Cardiac fibroblast (primary cell): ENCODE results near the gene RSF1.

Experiments
- DNase-seq, 2 donors: peaks; one replicate each; pipeline versions ENCODE4 v3.0.0 to v3.0.0-alpha.2; 2010; ENCODE audit warnings: low read depth in 2 of 2
- H3K4me3 ChIP-seq, 2 donors: replicated peaks in 1 of 2; 1 replicate in 1 of 2; 2 replicates in 1 of 2; pipeline ENCODE4 v1.5.1; 2011; ENCODE audit warnings: low read depth in 2 of 2, low read length in 2 of 2, mild to moderate bottlenecking in 2 of 2, moderate library complexity in 1 of 2
- TF ChIP-seq, protein P1 (sequence below): IDR thresholded peaks from one replicate; pipeline ENCODE4 v1.5.1; 2011; ENCODE audit warnings: low read depth, mild to moderate bottlenecking, low read length, inconsistent platforms

Gene RSF1

DNA sequence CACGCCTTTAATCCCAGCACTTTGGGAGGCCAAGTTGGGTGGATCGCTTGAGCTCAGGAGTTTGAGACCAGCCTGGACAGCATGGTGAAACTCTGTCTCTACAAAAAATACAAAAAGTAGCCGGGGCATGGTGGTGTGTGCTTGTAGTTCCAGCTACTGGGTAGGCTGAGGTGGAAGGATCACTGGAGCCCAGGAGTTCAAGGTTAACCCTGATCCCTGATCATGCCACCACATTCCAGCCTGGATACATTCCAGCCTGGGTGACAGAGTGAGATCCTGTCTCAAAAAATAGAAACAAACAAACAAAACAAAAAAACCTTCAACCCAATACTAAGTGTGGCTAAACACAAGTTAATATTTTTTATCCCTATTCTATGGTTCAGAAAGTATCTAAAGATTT is 116.5 kb downstream of the RSF1 start:
- no peak for DNase-seq
- H3K4me3 ChIP-seq = no peak overlapping the region
- TF ChIP-seq, protein P1, sequence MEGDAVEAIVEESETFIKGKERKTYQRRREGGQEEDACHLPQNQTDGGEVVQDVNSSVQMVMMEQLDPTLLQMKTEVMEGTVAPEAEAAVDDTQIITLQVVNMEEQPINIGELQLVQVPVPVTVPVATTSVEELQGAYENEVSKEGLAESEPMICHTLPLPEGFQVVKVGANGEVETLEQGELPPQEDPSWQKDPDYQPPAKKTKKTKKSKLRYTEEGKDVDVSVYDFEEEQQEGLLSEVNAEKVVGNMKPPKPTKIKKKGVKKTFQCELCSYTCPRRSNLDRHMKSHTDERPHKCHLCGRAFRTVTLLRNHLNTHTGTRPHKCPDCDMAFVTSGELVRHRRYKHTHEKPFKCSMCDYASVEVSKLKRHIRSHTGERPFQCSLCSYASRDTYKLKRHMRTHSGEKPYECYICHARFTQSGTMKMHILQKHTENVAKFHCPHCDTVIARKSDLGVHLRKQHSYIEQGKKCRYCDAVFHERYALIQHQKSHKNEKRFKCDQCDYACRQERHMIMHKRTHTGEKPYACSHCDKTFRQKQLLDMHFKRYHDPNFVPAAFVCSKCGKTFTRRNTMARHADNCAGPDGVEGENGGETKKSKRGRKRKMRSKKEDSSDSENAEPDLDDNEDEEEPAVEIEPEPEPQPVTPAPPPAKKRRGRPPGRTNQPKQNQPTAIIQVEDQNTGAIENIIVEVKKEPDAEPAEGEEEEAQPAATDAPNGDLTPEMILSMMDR = no peak

DNA sequence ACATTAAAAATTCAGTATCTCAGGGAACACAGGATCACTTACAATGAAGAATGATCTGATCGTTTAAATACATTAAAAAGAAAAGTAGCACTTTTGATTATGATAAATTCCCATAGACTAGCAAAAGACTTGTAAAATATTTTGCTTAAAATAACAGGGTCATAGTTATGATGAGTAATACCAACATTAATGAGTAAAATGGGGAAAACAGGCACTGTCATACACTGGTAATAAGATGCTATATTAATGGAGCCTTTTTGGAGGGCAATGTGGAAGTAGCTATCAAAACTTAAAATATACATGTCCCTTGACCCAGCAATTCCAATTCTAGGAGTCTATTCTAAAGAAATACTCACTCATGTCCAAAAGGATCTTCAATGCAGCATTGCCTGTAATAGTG is 121.1 kb downstream of the RSF1 start:
- no peak for DNase-seq
- TF ChIP-seq, protein P1 = no peak
- H3K4me3 ChIP-seq = no peak overlapping the region

DNA sequence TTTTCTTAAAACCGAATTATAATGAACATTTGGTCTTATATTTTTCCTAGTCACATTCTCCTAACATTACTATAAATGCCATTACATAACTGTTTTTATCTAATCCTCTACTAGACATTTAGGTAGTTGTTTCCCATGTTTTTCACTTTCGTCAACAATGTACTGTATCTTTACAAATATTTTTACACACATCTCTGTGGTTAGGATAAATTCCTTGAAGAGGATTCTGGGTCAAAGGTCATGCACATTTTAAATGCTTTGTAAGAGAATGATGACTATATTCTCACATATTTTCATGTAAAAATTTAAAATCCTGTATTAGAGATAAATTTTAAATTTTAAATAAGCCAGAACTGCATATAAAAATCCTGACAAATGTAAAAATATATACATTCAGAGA is 121.6 kb downstream of the RSF1 start:
- no peak for DNase-seq
- H3K4me3 ChIP-seq = no peak overlapping the region
- TF ChIP-seq, protein P1 = no peak

DNA sequence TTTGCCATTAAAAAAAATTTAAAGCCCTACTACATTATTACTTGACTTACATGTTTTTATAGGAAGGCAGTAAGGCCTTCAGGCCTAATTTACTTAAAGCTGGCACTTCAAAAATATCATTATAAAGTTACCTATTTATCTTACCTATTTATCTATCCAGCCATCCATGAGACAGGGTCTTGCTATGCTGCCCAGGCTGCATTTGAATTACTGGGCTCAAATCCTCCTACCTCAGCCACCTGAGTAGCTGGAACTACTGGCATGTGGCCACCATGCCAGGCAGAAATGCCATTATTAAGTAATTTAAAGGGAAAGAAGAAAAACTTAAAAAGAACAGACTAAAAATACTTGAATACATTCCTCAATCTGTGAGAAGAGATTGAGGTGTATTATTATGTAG is 122.7 kb downstream of the RSF1 start:
- H3K4me3 ChIP-seq = no peak overlapping the region
- TF ChIP-seq, protein P1 = no peak
- DNase-seq = no peak

DNA sequence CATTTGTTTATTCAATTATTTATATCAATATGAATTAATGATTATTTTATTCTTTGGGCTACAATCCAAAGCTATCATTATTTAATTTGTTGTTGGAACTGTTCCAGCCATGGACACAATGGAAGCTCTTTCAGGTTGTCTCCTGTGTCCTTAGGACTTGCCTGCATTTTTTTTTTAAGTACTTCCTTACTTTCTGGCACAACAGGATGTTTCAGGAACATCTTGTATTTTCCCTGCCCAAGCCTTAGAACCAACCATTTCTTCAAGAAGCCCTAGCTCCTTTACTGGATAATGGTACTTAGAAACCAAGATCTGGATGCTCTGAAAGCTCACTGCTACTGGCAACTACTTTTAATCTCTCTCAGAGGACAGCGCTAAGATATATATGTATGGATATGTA is 125.1 kb downstream of the RSF1 start:
- DNase-seq = no peak
- TF ChIP-seq, protein P1 = no peak
- no peak overlapping the region for H3K4me3 ChIP-seq

DNA sequence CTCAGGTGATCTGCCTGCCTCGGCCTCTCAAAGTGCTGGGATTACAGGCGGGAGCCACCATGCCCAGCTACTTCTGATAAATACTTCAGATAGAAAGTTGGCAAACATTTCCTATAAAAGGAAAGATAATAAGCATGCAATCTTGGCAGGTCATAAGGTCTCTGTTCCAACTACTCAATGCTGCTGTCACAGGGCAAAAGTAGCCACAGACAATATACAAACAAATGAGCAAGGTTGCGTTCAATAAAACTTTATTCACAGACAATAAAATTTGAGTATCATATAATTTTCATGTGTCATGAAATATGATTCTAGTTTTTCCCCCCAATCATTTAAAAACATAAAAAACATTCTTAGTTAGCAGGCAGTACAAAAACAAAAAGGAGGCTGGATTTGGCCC is 129.9 kb downstream of the RSF1 start:
- no peak for DNase-seq
- H3K4me3 ChIP-seq = no peak overlapping the region
- TF ChIP-seq, protein P1 = no peak

DNA sequence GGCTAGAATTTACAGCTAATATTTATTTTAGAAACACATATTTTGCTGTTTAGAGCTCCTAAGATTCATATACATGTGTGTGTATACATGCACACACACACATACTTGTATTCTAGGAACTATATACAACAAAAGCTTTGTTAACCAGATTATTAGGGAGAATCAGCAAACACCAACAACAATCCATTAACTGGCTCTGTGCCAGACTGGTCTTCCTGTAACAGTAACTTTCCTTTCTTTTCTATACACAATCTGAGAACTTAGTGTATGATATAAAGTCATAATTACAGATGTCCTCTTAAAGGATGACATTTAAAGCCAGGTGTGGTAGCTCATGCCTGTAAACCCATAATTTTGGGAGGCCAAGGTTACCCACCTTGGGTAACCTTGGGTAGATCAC is 133.4 kb downstream of the RSF1 start:
- TF ChIP-seq, protein P1 = no peak
- no peak for DNase-seq
- H3K4me3 ChIP-seq = no peak overlapping the region
